ENCODE data around the gene RNF145. TPM values are rescaled to one million over a fixed set of nuclear protein-coding genes. Genes with fewer than 3 reads are reported as not detected.
A peak's percentile ranks its signal among the peaks of the same experiment; 100 is the strongest.
"Not testable (repeated sequence)": the region's sequence is repeated elsewhere in the genome, so short reads cannot be mapped to it uniquely, and the experiment has no call there.

RNF145 gene
- total RNA-seq, 6 donors from 2014 or later: 130 to 376 (median 232) TPM

GRCh38 chr5:159242656-159243055 lies 33.3 kb upstream of the RNF145 start:
- ATAC-seq (ENCODE audit: low FRiP score in 2 of 2): no peak
- H3K4me1 ChIP-seq: peaks cover 0 to 6% (median 2%) of the 10 kb centered on the region in 4 donors
- H3K4me3 ChIP-seq: no peak overlapping the region
- H3K27me3 ChIP-seq: no peaks in the 10 kb centered on the region
- TF ChIP-seq EP300 (IDR thresholded peaks at IDR 0.05): no peak
- TF ChIP-seq, protein P1, sequence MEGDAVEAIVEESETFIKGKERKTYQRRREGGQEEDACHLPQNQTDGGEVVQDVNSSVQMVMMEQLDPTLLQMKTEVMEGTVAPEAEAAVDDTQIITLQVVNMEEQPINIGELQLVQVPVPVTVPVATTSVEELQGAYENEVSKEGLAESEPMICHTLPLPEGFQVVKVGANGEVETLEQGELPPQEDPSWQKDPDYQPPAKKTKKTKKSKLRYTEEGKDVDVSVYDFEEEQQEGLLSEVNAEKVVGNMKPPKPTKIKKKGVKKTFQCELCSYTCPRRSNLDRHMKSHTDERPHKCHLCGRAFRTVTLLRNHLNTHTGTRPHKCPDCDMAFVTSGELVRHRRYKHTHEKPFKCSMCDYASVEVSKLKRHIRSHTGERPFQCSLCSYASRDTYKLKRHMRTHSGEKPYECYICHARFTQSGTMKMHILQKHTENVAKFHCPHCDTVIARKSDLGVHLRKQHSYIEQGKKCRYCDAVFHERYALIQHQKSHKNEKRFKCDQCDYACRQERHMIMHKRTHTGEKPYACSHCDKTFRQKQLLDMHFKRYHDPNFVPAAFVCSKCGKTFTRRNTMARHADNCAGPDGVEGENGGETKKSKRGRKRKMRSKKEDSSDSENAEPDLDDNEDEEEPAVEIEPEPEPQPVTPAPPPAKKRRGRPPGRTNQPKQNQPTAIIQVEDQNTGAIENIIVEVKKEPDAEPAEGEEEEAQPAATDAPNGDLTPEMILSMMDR (IDR thresholded peaks at IDR 0.05): no peak
- TF ChIP-seq POLR2AphosphoS5 (IDR thresholded peaks at IDR 0.05): no peak
- TF ChIP-seq POLR2A (IDR thresholded peaks at IDR 0.05): no peak
- WGBS, 2 donors: 27 to 39% methylated on average over 4 of the region's 4 CpGs
- DNase-seq: peak in 1 of 2 donors; percentile 51
- H3K27ac ChIP-seq: no peak overlapping the region
- H3K9me3 ChIP-seq: no peaks in the 10 kb centered on the region
- H3K36me3 ChIP-seq: no peaks in the 10 kb centered on the region

- 33 to 42% methylated on average over 2 of the region's 2 CpGs for whole genome bisulfite sequencing, 2 donors
- DNase-seq: no peak
- Histone ChIP-seq H3K27me3 (no peaks in the 10 kb centered on the region), H3K4me3 (no peak overlapping the region), H3K4me1 (peaks cover 0 to 6% (median 2%) of the 10 kb centered on the region in 4 donors), H3K27ac (no peak overlapping the region), H3K36me3 (no peaks in the 10 kb centered on the region), H3K9me3 (no peaks in the 10 kb centered on the region)
- no peak for ATAC-seq (ENCODE audit: low FRiP score in 2 of 2)
- TF ChIP-seq, protein P1 (IDR thresholded peaks at IDR 0.05): no peak
- TF ChIP-seq POLR2A (IDR thresholded peaks at IDR 0.05) (no peak), EP300 (IDR thresholded peaks at IDR 0.05) (no peak), POLR2AphosphoS5 (IDR thresholded peaks at IDR 0.05) (no peak)
Measured at GRCh38 chr5:159241946-159242552, 32.7 kb upstream of the RNF145 start.

DNA sequence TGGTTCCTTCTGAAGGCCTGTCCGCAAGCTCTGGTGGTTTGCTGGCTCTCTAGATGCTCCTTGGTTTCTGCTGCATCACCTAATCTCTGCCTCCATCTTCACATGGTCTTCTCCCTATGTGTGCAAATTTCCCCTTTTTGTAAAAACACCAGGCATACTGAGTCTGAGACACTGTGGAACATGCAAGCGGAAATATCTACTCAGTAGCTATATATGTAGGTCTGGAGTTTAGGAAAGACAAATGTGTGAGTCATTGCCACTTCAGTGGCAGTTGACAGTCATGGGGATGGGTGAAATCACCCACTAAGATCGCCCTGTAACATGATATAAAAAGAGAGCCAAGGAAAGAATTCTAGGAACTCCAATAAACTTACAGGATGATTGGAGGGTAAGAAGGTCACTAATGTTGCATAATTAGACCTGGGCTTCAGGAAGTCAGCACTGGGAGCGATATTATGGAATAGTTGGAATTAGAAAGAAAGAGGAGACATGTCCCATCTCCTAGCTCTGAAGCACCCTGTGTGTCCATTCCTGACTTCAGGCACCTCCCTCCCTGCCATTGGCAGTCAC lies 31.0 kb upstream of the RNF145 start:
- DNase-seq (no peak), ATAC-seq (ENCODE audit: low FRiP score in 2 of 2) (no peak)
- Histone ChIP-seq H3K9me3 (no peaks in the 10 kb centered on the region), H3K36me3 (no peaks in the 10 kb centered on the region), H3K4me3 (no peak overlapping the region), H3K27ac (no peak overlapping the region), H3K27me3 (no peaks in the 10 kb centered on the region), H3K4me1 (peaks cover 0 to 6% (median 2%) of the 10 kb centered on the region in 4 donors)
- TF ChIP-seq POLR2A (IDR thresholded peaks at IDR 0.05) (no peak), EP300 (IDR thresholded peaks at IDR 0.05) (peak in 1 of 4 donors; percentile 17)
- 79 to 84% methylated on average over 4 of the region's 4 CpGs for WGBS, 2 donors

GRCh38 chr5:159235871-159236520 lies 26.6 kb upstream of the RNF145 start:
- ATAC-seq (ENCODE audit: low FRiP score in 2 of 2); H3K36me3 ChIP-seq; H3K4me1 ChIP-seq; H3K27me3 ChIP-seq; H3K27ac ChIP-seq; H3K4me3 ChIP-seq; DNase-seq; H3K9me3 ChIP-seq: not testable (repeated sequence)
- 86 to 92% methylated on average over 2 of the region's 2 CpGs for WGBS, 2 donors

- no peaks in the 10 kb centered on the region for H3K9me3 ChIP-seq
- no peaks in the 10 kb centered on the region for H3K36me3 ChIP-seq
- no peak overlapping the region for H3K27ac ChIP-seq
- no peaks in the 10 kb centered on the region for H3K27me3 ChIP-seq
- peaks cover 0 to 10% (median 1%) of the 10 kb centered on the region in 4 donors for H3K4me1 ChIP-seq
- no peak overlapping the region for H3K4me3 ChIP-seq
- no peak for ATAC-seq (ENCODE audit: low FRiP score in 2 of 2)
- WGBS, 2 donors: 81 to 90% methylated on average over 2 of the region's 2 CpGs
- TF ChIP-seq POLR2A (IDR thresholded peaks at IDR 0.05): no peak
- no peak for TF ChIP-seq POLR2AphosphoS5 (IDR thresholded peaks at IDR 0.05)
- no peak for TF ChIP-seq EP300 (IDR thresholded peaks at IDR 0.05)
- TF ChIP-seq, protein P1 (IDR thresholded peaks at IDR 0.05): no peak
- DNase-seq: no peak
Measured at GRCh38 chr5:159231167-159231566, 21.8 kb upstream of the RNF145 start.
